Measurements from ENCODE around the gene SLC25A19. TPM values are rescaled to one million over a fixed set of nuclear protein-coding genes. Genes with fewer than 3 reads are reported as not detected.

The SLC25A19 gene
- total RNA-seq, 1 experiment from 2014 or later: 29.0 TPM

GRCh38 chr17:75321506-75321905 is 32.3 kb upstream of the SLC25A19 start:
- BruUV-seq (replicated peaks): no TSS peak
- ATAC-seq: no peak
- no peak overlapping the region for H3K4me3 ChIP-seq (ENCODE audit: low read depth in 2 of 2, low read length in 2 of 2)
- in situ Hi-C loops (cut with HindIII; ENCODE audit: low pct_unique_long_range_greater_than_20kb, low sequenced_read_pairs) (no loop called here), intact Hi-C loops (cut with micrococcal nuclease; ENCODE audit: unreplicated experiment) (no loop called here)
- no peaks in the 10 kb centered on the region for H3K36me3 ChIP-seq (ENCODE audit: control insufficient read depth, insufficient read depth, low read length)
- CTCF ChIA-PET: interaction anchor here (0.6 to 0.7 kb wide), 2 partner anchors 73 to 216 kb away, joined by 3 to 10 read pairs; no protein-coding TSS in a partner anchor
- POLR2A ChIA-PET: no interaction called here
- TF ChIP-seq SIN3A (IDR thresholded peaks at IDR 0.05; ENCODE audit: borderline replicate concordance, insufficient read depth, low read depth, low read length) (no peak), CTCF (IDR thresholded peaks at IDR 0.05) (no peak), TCF7L2 (IDR thresholded peaks at IDR 0.05; ENCODE audit: low read depth, low read length) (no peak), POLR2AphosphoS5 (IDR thresholded peaks at IDR 0.05; ENCODE audit: low read depth, low read length) (no peak), REST (IDR thresholded peaks at IDR 0.05; ENCODE audit: insufficient read depth in 1 of 2, low read depth in 2 of 2, low read length in 1 of 2) (no peak)
- H3K27me3 ChIP-seq (ENCODE audit: control insufficient read depth, insufficient read depth, low read length): no peaks in the 10 kb centered on the region
- no peak for DNase-seq (ENCODE audit: low read depth, low spot score)
- H3K4me1 ChIP-seq (ENCODE audit: control insufficient read depth, insufficient read depth, low read length): no peaks in the 10 kb centered on the region
- H3K9me3 ChIP-seq (ENCODE audit: control insufficient read depth, insufficient read depth, low read depth, low read length): no peaks in the 10 kb centered on the region
- H3K27ac ChIP-seq (ENCODE audit: low read length): no peak overlapping the region

- CTCF ChIA-PET: no interaction called here
- Histone ChIP-seq H3K4me3 (ENCODE audit: low read depth in 2 of 2, low read length in 2 of 2) (no peak overlapping the region), H3K27me3 (ENCODE audit: control insufficient read depth, insufficient read depth, low read length) (no peaks in the 10 kb centered on the region), H3K4me1 (ENCODE audit: control insufficient read depth, insufficient read depth, low read length) (no peaks in the 10 kb centered on the region), H3K9me3 (ENCODE audit: control insufficient read depth, insufficient read depth, low read depth, low read length) (no peaks in the 10 kb centered on the region), H3K36me3 (ENCODE audit: control insufficient read depth, insufficient read depth, low read length) (no peaks in the 10 kb centered on the region), H3K27ac (ENCODE audit: low read length) (no peak overlapping the region)
- no peak for TF ChIP-seq POLR2AphosphoS5 (IDR thresholded peaks at IDR 0.05; ENCODE audit: low read depth, low read length)
- no peak for TF ChIP-seq REST (IDR thresholded peaks at IDR 0.05; ENCODE audit: insufficient read depth in 1 of 2, low read depth in 2 of 2, low read length in 1 of 2)
- POLR2A ChIA-PET: interaction anchor here (0.6 kb wide), 1 partner anchor 31 kb away, joined by 5 read pairs; the partner anchor contains the start of gene SLC25A19
- BruUV-seq (replicated peaks): TSS peak; percentile 85
- no peak for ATAC-seq
- in situ Hi-C loops (cut with HindIII; ENCODE audit: low pct_unique_long_range_greater_than_20kb, low sequenced_read_pairs): no loop called here
- no peak for DNase-seq (ENCODE audit: low read depth, low spot score)
- intact Hi-C loops (cut with micrococcal nuclease; ENCODE audit: unreplicated experiment): no loop called here
Observed at GRCh38 chr17:75319904-75320691, 30.9 kb upstream of the SLC25A19 start.
